Measurements from ENCODE around the gene MRPL53. TPM values are rescaled to one million over a fixed set of nuclear protein-coding genes. Genes with fewer than 3 reads are reported as not detected.

The MRPL53 gene
- total and polyA plus RNA-seq, 2 of the 13 experiments (the other 11 are each of a cell fraction or from before 2014, with no cell fraction given) = 34.3 to 51.9 TPM

DNA sequence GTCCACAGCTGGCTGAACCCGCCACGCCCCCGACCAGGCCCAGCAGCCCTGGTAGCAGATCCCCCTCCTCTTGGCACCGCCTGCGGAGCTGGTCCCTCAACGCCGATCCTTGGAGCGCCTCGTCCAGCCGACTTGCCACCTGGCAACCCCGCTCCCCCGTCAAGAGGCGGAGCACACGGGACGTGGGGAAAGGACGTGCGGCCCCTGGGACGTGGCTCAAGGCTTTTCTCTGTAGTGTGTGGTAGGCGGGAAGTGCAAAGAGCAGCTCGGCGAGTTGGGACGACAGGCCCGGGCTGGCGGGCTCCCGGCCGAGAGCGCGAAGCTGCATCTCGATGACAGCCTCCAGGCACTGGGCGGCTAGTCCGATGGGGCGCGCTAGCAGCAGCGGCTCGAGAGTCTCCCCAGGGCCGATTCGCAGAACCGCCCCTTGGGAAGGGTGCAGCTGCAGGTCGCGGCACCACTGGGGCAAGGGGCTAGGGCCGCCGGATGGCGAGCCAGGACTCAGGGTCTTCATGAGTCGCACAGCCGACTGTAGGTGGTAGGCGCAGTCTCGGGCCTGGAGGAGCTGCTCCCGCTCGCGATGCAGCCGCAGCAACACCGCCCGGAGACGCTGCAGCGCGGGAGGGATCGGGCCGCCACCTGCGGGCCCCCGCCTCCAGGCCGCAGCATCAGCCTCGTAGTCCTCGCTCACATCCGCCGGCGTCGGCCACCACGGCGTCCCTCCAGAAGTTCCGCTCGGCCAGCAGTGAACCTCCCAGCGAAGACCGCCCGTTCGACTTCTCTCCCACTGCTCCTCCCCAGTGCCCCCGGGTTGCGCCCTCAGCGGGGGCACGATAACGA lies 9.7 kb upstream of the MRPL53 start (continued):
- TF ChIP-seq HNF4A (CRISPR knock-in tag; IDR thresholded peaks at IDR 0.05) (peak; percentile 66), GTF2F1 (IDR thresholded peaks at IDR 0.05; ENCODE audit: low read length) (no peak), THAP11 (CRISPR knock-in tag; IDR thresholded peaks at IDR 0.05) (no peak), ZBTB7A (CRISPR knock-in tag; IDR thresholded peaks at IDR 0.05) (no peak; the same call in 1 of the 2 replicates), ZNF782 (CRISPR knock-in tag; IDR thresholded peaks at IDR 0.05; ENCODE audit: borderline replicate concordance) (no peak; the same call in 1 of the 2 replicates), MAFK (conservative IDR thresholded peaks at IDR 0.05 in 1 of 2, IDR thresholded peaks at IDR 0.05 in 1 of 2; ENCODE audit: low read length in 2 of 2) (no peak), ZBTB14 (CRISPR knock-in tag; IDR thresholded peaks at IDR 0.05) (peak; percentile 65), SPEN (CRISPR knock-in tag; IDR thresholded peaks at IDR 0.05; ENCODE audit: low read depth) (peak; percentile 76), SATB2 (CRISPR knock-in tag; IDR thresholded peaks at IDR 0.05) (peak; percentile 56; the same call in 1 of the 2 replicates), ZNF264 (CRISPR knock-in tag; IDR thresholded peaks at IDR 0.05) (0 out of 2 replicates have a peak, but pooled peaks have one; percentile 39), TCF7 (IDR thresholded peaks at IDR 0.05; ENCODE audit: low read depth) (no peak), BRD4 (CRISPR knock-in tag; IDR thresholded peaks at IDR 0.05) (peak; percentile 92), ZNF543 (CRISPR knock-in tag; IDR thresholded peaks at IDR 0.05) (peak; percentile 96; the same call in 1 of the 2 replicates), ZFP37 (CRISPR knock-in tag; IDR thresholded peaks at IDR 0.05; ENCODE audit: borderline replicate concordance) (peak; percentile 76; the same call in 1 of the 2 replicates), SAP130 (CRISPR knock-in tag; IDR thresholded peaks at IDR 0.05; ENCODE audit: low read depth) (peak; percentile 36; the same call in 1 of the 2 replicates), HCFC1 (IDR thresholded peaks at IDR 0.05; ENCODE audit: low read depth, low read length) (no peak), MED13 (CRISPR knock-in tag; IDR thresholded peaks at IDR 0.05) (0 out of 2 replicates have a peak, but pooled peaks have one; percentile 21), ZNF577 (CRISPR knock-in tag; IDR thresholded peaks at IDR 0.05; ENCODE audit: borderline replicate concordance, low read depth) (peak; percentile 17; the same call in 1 of the 2 replicates), ZBTB1 (CRISPR knock-in tag; IDR thresholded peaks at IDR 0.05; ENCODE audit: borderline replicate concordance) (0 out of 2 replicates have a peak, but pooled peaks have one; percentile 7), ZNF652 (CRISPR knock-in tag; IDR thresholded peaks at IDR 0.05; ENCODE audit: borderline replicate concordance, low read depth) (no peak), ZNF326 (CRISPR knock-in tag; IDR thresholded peaks at IDR 0.05; ENCODE audit: borderline replicate concordance) (no peak; the same call in 1 of the 2 replicates), SOX13 (IDR thresholded peaks at IDR 0.05) (no peak), SOX13 (CRISPR knock-in tag; conservative IDR thresholded peaks at IDR 0.05 in 1 of 2, IDR thresholded peaks at IDR 0.05 in 1 of 2) (0 out of 4 replicates have a peak, but pooled peaks of 1 of the 2 experiments have one; percentile 21), KDM1A (CRISPR knock-in tag; IDR thresholded peaks at IDR 0.05) (no peak; the same call in 1 of the 2 replicates), NFE2L1 (CRISPR knock-in tag; IDR thresholded peaks at IDR 0.05; ENCODE audit: borderline replicate concordance) (peak; percentile 70; the same call in 1 of the 2 replicates)
- TF ChIP-seq, protein P1, sequence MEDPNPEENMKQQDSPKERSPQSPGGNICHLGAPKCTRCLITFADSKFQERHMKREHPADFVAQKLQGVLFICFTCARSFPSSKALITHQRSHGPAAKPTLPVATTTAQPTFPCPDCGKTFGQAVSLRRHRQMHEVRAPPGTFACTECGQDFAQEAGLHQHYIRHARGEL (CRISPR knock-in tag; IDR thresholded peaks at IDR 0.05) = peak; percentile 93
- TF ChIP-seq, protein P2, sequence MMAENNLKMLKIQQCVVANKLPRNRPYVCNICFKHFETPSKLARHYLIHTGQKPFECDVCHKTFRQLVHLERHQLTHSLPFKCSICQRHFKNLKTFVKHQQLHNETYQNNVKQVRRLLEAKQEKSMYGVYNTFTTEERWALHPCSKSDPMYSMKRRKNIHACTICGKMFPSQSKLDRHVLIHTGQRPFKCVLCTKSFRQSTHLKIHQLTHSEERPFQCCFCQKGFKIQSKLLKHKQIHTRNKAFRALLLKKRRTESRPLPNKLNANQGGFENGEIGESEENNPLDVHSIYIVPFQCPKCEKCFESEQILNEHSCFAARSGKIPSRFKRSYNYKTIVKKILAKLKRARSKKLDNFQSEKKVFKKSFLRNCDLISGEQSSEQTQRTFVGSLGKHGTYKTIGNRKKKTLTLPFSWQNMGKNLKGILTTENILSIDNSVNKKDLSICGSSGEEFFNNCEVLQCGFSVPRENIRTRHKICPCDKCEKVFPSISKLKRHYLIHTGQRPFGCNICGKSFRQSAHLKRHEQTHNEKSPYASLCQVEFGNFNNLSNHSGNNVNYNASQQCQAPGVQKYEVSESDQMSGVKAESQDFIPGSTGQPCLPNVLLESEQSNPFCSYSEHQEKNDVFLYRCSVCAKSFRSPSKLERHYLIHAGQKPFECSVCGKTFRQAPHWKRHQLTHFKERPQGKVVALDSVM (CRISPR knock-in tag; IDR thresholded peaks at IDR 0.05) = peak; percentile 10; the same call in 1 of the 2 replicates

Data from HepG2 (cell line).